Trophoblast cell (in vitro differentiated cells and primary cell): ENCODE measurements around the gene MSGN1.

Source experiments
- DNase-seq, 2 donors: peaks; one replicate each; pipeline ENCODE4 v3.0.0-alpha.2; 2016
- H2AFZ ChIP-seq: 2 replicates; pipeline ENCODE4 v1.6.1; 2013; ENCODE audit warnings: low read length, moderate library complexity, mild to moderate bottlenecking; ENCODE audit not compliant: insufficient read depth, poor library complexity
- H2AK5ac ChIP-seq: 2 replicates; pipeline ENCODE4 v1.6.1; 2013; ENCODE audit warnings: mild to moderate bottlenecking, low read length
- H2BK120ac ChIP-seq: 2 replicates; pipeline ENCODE4 v1.6.1; 2013; ENCODE audit warnings: low read length, mild to moderate bottlenecking, moderate library complexity; ENCODE audit not compliant: insufficient read depth, poor library complexity
- H2BK12ac ChIP-seq: 2 replicates; pipeline ENCODE4 v1.6.1; 2013; ENCODE audit warnings: mild to moderate bottlenecking, low read length, moderate library complexity
- H2BK5ac ChIP-seq: 2 replicates; pipeline ENCODE4 v1.6.1; 2013; ENCODE audit warnings: low read length, low read depth, moderate library complexity, mild to moderate bottlenecking; ENCODE audit not compliant: poor library complexity
- H3K14ac ChIP-seq: 2 replicates; pipeline ENCODE4 v1.6.1; 2013; ENCODE audit warnings: mild to moderate bottlenecking, low read length
- H3K18ac ChIP-seq: 2 replicates; pipeline ENCODE4 v1.6.1; 2013; ENCODE audit warnings: mild to moderate bottlenecking, low read length
- H3K23ac ChIP-seq: 2 replicates; pipeline ENCODE4 v1.6.1; 2013; ENCODE audit warnings: low read length
- H3K27ac ChIP-seq: 2 replicates; pipeline ENCODE4 v1.5.1; 2013; ENCODE audit warnings: low read depth, mild to moderate bottlenecking, inconsistent platforms, low read length, moderate library complexity
- H3K27me3 ChIP-seq: 2 replicates; pipeline ENCODE4 v1.6.1; 2013; ENCODE audit warnings: inconsistent platforms, mild to moderate bottlenecking, low read length, moderate library complexity; ENCODE audit not compliant: insufficient read depth
- H3K36me3 ChIP-seq, 2 experiments: 1 replicate in 1 of 2; 2 replicates in 1 of 2; pipeline ENCODE4 v1.6.1; 2013; ENCODE audit warnings: low read length in 2 of 2, mild to moderate bottlenecking in 2 of 2, moderate library complexity in 1 of 2; ENCODE audit not compliant: insufficient read depth in 2 of 2, control insufficient read depth in 1 of 2
- H3K4ac ChIP-seq: 2 replicates; pipeline ENCODE4 v1.6.1; 2013; ENCODE audit warnings: low read depth, mild to moderate bottlenecking, low read length, moderate library complexity
- H3K4me1 ChIP-seq, 2 experiments: 1 replicate in 1 of 2; 2 replicates in 1 of 2; pipeline ENCODE4 v1.6.1; 2013; ENCODE audit warnings: low read length in 2 of 2, mild to moderate bottlenecking in 2 of 2, moderate library complexity in 1 of 2; ENCODE audit not compliant: insufficient read depth in 2 of 2, control insufficient read depth in 1 of 2
- H3K4me2 ChIP-seq: 2 replicates; pipeline ENCODE4 v1.6.1; 2013; ENCODE audit warnings: inconsistent platforms, mild to moderate bottlenecking, low read length, moderate library complexity
- H3K4me3 ChIP-seq: 2 replicates; pipeline ENCODE4 v1.5.1; 2013; ENCODE audit warnings: mild to moderate bottlenecking, low read depth, low read length, inconsistent platforms
- H3K79me1 ChIP-seq: one replicate; pipeline ENCODE4 v1.6.1; 2013; ENCODE audit warnings: low read length
- H3K79me2 ChIP-seq: 2 replicates; pipeline ENCODE4 v1.6.1; 2013; ENCODE audit warnings: low read length, mild to moderate bottlenecking; ENCODE audit not compliant: control insufficient read depth, insufficient read depth, poor library complexity
- H3K9ac ChIP-seq: 2 replicates; pipeline ENCODE4 v1.6.1; 2013; ENCODE audit warnings: mild to moderate bottlenecking, low read length
- H3K9me3 ChIP-seq: 2 replicates; pipeline ENCODE4 v1.6.1; 2013; ENCODE audit warnings: low read depth, mild to moderate bottlenecking, control low read depth, inconsistent platforms, low read length; ENCODE audit not compliant: insufficient read depth
- H4K12ac ChIP-seq: 2 replicates; pipeline ENCODE4 v1.6.1; 2013; ENCODE audit warnings: low read depth, mild to moderate bottlenecking, low read length, moderate library complexity
- H4K8ac ChIP-seq: 2 replicates; pipeline ENCODE4 v1.6.1; 2013; ENCODE audit warnings: low read depth, mild to moderate bottlenecking, low read length, moderate library complexity
- H4K91ac ChIP-seq: one replicate; pipeline ENCODE4 v1.6.1; 2013; ENCODE audit warnings: low read depth, mild to moderate bottlenecking, low read length, moderate library complexity
- WGBS: extraction: QIAGEN DNeasy Blood & Tissue Kit; methylation state at CpG from one replicate; pipeline ENCODE4 v1.1.7; 2013; ENCODE audit warnings: missing lambda C conversion rate; ENCODE audit not compliant: insufficient read length, insufficient coverage; ENCODE audit errors: extremely low coverage; 5-methylcytosine and 5-hydroxymethylcytosine counted together

The MSGN1 gene

DNA sequence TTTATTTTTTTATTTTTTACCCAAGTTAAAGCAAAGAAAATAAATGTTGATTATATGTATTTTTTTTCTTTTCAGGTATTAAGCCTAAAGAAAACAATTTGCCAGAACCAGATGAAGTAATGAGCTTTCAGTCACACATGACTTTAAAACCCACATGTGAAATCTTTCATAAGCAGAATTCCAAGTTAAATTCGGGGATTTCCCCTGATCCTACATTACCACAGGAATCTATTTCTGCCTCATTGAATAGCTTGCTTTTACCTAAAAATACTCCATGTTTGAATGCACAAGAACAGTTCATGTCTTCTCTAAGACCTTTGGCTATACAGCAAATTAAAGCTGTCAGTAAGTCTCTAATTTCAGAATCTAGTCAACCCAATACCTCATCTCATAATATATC is 35.7 kb upstream of the MSGN1 start:
- Histone ChIP-seq H2AK5ac (no peak overlapping the region), H3K9ac (no peak overlapping the region), H3K36me3 (peaks cover 9% of the 10 kb centered on the region in 2 experiments), H3K79me1 (no peaks in the 10 kb centered on the region), H3K79me2 (no peaks in the 10 kb centered on the region), H3K27ac (no peak overlapping the region), H2BK120ac (no peak overlapping the region), H4K12ac (no peak overlapping the region), H4K91ac (no peak overlapping the region), H3K14ac (no peak overlapping the region), H4K8ac (no peak overlapping the region), H3K4me3 (no peak overlapping the region), H3K4me1 (no peaks in the 10 kb centered on the region), H3K4ac (no peak overlapping the region), H3K18ac (no peak overlapping the region), H2BK5ac (no peak overlapping the region), H3K4me2 (no peak overlapping the region), H2BK12ac (no peak overlapping the region), H3K23ac (no peak overlapping the region), H3K9me3 (no peaks in the 10 kb centered on the region), H3K27me3 (no peaks in the 10 kb centered on the region), H2AFZ (no peak overlapping the region)
- no CpG with 5 or more reads among the region's 1 CpG for whole genome bisulfite sequencing
- DNase-seq, result no peak

DNA sequence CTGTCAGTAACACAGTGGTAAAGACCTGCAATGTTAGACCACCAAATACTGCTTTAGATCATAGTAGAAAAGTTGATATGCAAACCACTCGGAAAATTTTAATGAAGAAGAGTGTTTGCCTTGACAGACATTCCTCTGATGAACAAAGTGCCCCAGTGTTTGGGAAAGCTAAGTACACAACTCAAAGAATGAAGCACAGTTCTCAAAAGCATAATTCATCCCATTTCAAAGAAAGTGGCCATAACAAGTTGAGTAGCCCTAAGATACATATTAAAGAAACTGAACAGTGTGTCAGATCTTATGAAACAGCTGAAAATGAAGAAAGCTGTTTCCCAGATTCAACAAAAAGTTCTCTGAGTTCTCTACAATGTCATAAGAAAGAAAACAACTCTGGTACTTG is 34.8 kb upstream of the MSGN1 start:
- no peak overlapping the region for H2AFZ ChIP-seq
- no peak overlapping the region for H2AK5ac ChIP-seq
- H4K12ac ChIP-seq, result no peak overlapping the region
- H3K36me3 ChIP-seq, result peaks cover 5 to 6% of the 10 kb centered on the region in 2 experiments
- H3K27ac ChIP-seq, result no peak overlapping the region
- no peak overlapping the region for H3K18ac ChIP-seq
- H3K9me3 ChIP-seq, result no peaks in the 10 kb centered on the region
- H4K91ac ChIP-seq, result no peak overlapping the region
- H2BK12ac ChIP-seq, result no peak overlapping the region
- H3K4me1 ChIP-seq, result no peaks in the 10 kb centered on the region
- H3K4ac ChIP-seq, result no peak overlapping the region
- WGBS, result no CpG with 5 or more reads among the region's 1 CpG
- H3K4me2 ChIP-seq, result no peak overlapping the region
- no peak overlapping the region for H4K8ac ChIP-seq
- no peak overlapping the region for H2BK120ac ChIP-seq
- H2BK5ac ChIP-seq, result no peak overlapping the region
- no peaks in the 10 kb centered on the region for H3K79me1 ChIP-seq
- H3K9ac ChIP-seq, result no peak overlapping the region
- DNase-seq, result no peak
- H3K23ac ChIP-seq, result no peak overlapping the region
- no peak overlapping the region for H3K14ac ChIP-seq
- H3K79me2 ChIP-seq, result no peaks in the 10 kb centered on the region
- H3K27me3 ChIP-seq, result no peaks in the 10 kb centered on the region
- H3K4me3 ChIP-seq, result no peak overlapping the region

DNA sequence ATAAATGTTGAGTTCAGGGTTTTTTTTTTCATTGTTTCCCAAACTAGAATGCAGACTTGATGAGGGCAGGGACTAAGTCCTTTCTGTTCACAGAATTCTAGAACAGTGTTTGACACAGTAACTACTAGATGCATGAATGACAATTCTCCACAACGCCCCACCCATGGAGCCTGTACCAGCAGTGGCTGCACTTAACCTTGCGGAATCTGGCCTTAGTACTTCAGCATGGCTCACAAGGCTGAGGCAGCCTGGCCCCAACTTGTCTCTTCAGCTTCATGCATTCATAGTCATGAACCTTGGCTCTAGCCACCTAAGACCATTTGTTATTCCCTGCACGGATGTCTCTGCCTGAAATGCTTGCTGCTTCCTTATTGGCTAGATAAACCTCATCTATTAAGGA is 29.5 kb upstream of the MSGN1 start:
- Histone ChIP-seq H3K9me3 (no peaks in the 10 kb centered on the region), H4K12ac (no peak overlapping the region), H3K36me3 (no peaks in the 10 kb centered on the region), H3K4me3 (no peak overlapping the region), H3K14ac (no peak overlapping the region), H2AFZ (no peak overlapping the region), H4K91ac (no peak overlapping the region), H3K23ac (no peak overlapping the region), H2AK5ac (no peak overlapping the region), H3K27ac (no peak overlapping the region), H2BK12ac (no peak overlapping the region), H3K18ac (no peak overlapping the region), H3K4me1 (no peaks in the 10 kb centered on the region), H3K79me2 (no peaks in the 10 kb centered on the region), H2BK120ac (no peak overlapping the region), H2BK5ac (no peak overlapping the region), H3K4me2 (no peak overlapping the region), H3K27me3 (no peaks in the 10 kb centered on the region), H3K4ac (no peak overlapping the region), H3K79me1 (no peaks in the 10 kb centered on the region), H3K9ac (no peak overlapping the region), H4K8ac (no peak overlapping the region)
- no CpG with 5 or more reads among the region's 3 CpGs for WGBS
- no peak for DNase-seq

DNA sequence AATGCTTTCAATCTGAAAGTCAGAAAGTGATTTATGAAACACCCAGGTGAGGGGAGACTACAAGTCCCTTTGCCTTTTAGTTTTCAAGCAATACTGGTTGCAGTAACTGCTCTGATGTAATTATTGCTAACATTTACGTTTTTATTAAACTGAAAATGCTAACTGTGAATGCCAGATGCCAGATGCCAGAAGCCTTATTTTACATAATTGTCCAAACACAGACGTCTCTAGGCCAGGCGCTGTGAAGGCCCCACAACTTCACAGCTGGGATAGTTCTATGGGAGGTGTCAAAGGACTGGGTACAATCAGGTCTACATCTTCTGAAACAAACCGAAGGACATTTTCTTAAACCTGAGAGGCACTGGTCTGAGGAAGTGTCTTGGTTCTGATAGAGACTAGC is 27.5 kb upstream of the MSGN1 start:
- Histone ChIP-seq H3K9me3 (no peaks in the 10 kb centered on the region), H3K4me1 (no peaks in the 10 kb centered on the region), H3K79me2 (no peaks in the 10 kb centered on the region), H2AK5ac (no peak overlapping the region), H3K4me2 (no peak overlapping the region), H3K23ac (no peak overlapping the region), H3K27ac (no peak overlapping the region), H3K27me3 (no peaks in the 10 kb centered on the region), H2BK120ac (no peak overlapping the region), H3K79me1 (no peaks in the 10 kb centered on the region), H3K36me3 (no peaks in the 10 kb centered on the region), H3K18ac (no peak overlapping the region), H3K14ac (no peak overlapping the region), H3K4ac (no peak overlapping the region), H2AFZ (no peak overlapping the region), H2BK5ac (no peak overlapping the region), H3K4me3 (no peak overlapping the region), H2BK12ac (no peak overlapping the region), H3K9ac (no peak overlapping the region), H4K12ac (no peak overlapping the region), H4K91ac (no peak overlapping the region), H4K8ac (no peak overlapping the region)
- DNase-seq, result no peak
- no CpG with 5 or more reads among the region's 4 CpGs for WGBS
